GM10248 (cell line): ENCODE measurements around the gene IL1RL2.

ENCODE experiments used
- CTCF ChIA-PET: fragments of 300-600 bp; sonication (Branson Sonifier 250); formaldehyde crosslinking; extraction: SDS; loops from one replicate; lab custom pipeline; 2021; ENCODE audit warnings: antibody characterized with exemption; lab: Yijun Ruan, JAX
- POLR2A ChIA-PET: fragments of 350-650 bp; sonication (Branson Sonifier 250); formaldehyde crosslinking; extraction: SDS; loops from one replicate; lab custom pipeline; 2020; ENCODE audit warnings: antibody characterized with exemption; lab: Yijun Ruan, JAX
- DNase-seq: peaks from one replicate; pipeline ENCODE4 v3.0.0; 2012; ENCODE audit errors: extremely low spot score
- TF ChIP-seq, protein P1 (sequence below): IDR thresholded peaks from 2 replicates; pipeline ENCODE4 v1.5.1; 2012; ENCODE audit warnings: mild to moderate bottlenecking, low read depth; ENCODE audit errors: extremely low read depth, missing control alignments, control extremely low read depth

The IL1RL2 gene

GRCh38 chr2:102187496-102188150 is 800 bp downstream of the IL1RL2 start:
- DNase-seq, result peak; percentile 16
- CTCF ChIA-PET, result no interaction called here
- POLR2A ChIA-PET, result no interaction called here
- TF ChIP-seq, protein P1, sequence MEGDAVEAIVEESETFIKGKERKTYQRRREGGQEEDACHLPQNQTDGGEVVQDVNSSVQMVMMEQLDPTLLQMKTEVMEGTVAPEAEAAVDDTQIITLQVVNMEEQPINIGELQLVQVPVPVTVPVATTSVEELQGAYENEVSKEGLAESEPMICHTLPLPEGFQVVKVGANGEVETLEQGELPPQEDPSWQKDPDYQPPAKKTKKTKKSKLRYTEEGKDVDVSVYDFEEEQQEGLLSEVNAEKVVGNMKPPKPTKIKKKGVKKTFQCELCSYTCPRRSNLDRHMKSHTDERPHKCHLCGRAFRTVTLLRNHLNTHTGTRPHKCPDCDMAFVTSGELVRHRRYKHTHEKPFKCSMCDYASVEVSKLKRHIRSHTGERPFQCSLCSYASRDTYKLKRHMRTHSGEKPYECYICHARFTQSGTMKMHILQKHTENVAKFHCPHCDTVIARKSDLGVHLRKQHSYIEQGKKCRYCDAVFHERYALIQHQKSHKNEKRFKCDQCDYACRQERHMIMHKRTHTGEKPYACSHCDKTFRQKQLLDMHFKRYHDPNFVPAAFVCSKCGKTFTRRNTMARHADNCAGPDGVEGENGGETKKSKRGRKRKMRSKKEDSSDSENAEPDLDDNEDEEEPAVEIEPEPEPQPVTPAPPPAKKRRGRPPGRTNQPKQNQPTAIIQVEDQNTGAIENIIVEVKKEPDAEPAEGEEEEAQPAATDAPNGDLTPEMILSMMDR, result no peak

- POLR2A ChIA-PET, result no interaction called here
- CTCF ChIA-PET, result interaction anchor here (1.5 kb wide), 1 partner anchor 50 kb away, joined by 4 read pairs; no protein-coding TSS in a partner anchor
- DNase-seq, result no peak
- TF ChIP-seq, protein P1, result no peak
Measured at GRCh38 chr2:102190430-102191107, 3.7 kb downstream of the IL1RL2 start.

DNA sequence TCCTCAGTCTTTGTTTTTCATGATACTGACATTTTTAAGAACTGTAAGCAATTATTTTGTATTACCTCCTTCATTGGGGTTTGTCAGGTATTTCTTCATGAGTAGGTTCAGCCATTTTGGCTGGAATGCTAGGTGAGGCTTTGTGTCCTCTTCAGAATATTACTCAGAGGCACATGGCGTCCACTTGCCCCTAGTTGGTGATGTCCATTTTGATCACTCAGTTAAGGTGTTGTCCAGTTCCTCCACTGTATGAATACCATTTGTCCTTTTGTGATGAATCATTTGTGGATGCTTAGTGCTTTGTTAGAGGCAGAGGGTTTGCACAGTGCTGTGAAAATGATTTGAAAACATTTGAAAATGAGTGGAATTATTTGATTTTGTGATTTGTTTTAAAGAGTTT is 4.7 kb downstream of the IL1RL2 start:
- ChIA-PET POLR2A (no interaction called here), CTCF (no interaction called here)
- no peak for DNase-seq
- TF ChIP-seq, protein P1, result no peak

DNA sequence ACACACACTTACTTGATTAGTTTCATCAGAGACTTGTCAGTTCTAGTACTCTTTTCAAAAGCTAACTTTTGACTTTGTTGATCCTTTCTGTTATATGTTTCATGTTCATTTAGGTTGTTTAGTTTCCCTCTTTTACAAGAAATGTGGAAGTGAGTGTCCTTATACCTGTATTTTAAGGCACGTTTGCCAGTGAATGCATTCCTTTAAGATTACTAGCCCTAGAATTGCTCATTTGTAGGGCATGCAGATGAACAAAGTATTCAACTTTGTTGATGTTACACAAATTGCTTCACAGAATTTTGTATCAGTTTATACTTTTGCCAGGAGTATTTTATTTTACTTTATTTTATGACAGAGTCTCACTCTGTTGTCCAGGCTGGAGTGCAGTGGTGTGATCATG is 6.3 kb downstream of the IL1RL2 start:
- TF ChIP-seq, protein P1, result no peak
- POLR2A ChIA-PET, result no interaction called here
- no peak for DNase-seq
- CTCF ChIA-PET, result interaction anchor here (2.1 kb wide), 1 partner anchor 47 kb away, joined by 8 read pairs; no protein-coding TSS in a partner anchor

DNA sequence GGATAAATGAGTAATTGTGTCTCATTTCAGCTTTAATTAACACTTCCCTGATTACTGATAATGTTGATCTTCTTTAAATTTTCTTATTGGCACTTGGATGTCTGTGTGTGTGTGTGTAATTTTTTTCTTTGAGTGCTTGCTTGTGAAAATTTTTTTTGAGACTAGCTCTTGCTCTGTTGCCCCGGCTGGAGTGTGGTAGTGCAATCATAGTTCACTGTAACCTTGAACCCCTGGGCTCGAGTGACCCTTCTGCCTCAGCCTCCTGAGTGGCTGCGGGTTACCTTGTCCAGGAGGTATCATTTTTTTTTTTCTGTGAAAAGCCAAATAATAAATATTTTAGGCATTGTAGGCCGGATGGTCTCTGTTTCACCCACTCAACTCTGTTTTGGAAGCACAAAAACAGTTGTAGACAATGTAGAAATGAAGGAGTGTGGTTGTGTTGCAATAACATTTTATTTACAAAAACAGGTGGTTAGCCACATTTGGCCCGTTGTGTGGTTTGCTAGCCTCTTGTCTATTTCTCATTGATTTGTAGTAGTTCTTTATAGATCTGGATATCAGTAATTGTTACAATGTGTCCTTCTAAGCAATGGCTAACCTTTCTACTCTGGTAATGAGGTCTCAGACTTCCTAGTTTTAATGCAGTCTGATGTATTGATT is 7.9 kb downstream of the IL1RL2 start:
- ChIA-PET CTCF (interaction anchor here (2.1 kb wide), 1 partner anchor 45 kb away, joined by 8 read pairs; no protein-coding TSS in a partner anchor), POLR2A (no interaction called here)
- TF ChIP-seq, protein P1, result no peak

DNA sequence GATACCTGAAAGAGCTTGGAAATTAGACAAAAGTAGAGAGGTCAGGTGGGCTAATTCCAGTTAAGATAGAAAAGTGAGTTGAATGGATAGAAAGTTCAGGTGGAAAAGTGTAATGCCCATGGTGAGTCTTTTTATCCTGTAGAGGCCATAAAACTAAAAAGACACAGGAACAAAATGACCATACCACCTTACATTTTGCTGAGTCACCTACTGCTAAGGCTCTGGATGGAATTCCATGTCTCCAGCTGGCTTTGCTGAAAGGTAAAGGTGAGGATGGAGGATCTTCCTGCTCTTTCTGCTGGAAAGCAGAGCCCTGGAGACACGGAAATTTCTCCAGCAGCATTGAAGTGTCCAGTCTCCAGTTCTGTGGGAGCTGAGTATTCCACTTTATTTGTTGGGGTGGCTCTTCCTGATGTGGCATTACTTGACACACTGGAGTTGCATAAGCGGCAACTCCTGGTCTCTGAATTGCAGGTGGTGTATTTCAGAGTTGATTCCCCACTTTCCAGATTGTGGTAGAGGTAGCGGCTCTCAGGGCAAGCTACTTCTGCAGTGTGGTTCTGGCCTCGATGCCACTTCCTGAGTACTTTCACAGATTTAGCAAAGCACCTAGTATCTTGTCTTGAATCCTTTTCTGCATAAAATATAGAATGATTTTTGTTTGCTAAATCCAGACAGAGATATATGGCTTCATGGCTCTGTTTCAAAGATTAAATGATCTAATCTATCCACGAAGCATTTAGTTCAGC is 10.7 kb downstream of the IL1RL2 start:
- POLR2A ChIA-PET, result no interaction called here
- TF ChIP-seq, protein P1, result no peak
- DNase-seq, result no peak
- CTCF ChIA-PET, result no interaction called here

More for the DNA sequence above, 7.9 kb downstream of the IL1RL2 start:
- DNase-seq, result no peak
